GM19438 (cell line): ENCODE measurements around the gene ZNF575.
"Not testable (repeated sequence)": the region's sequence is repeated elsewhere in the genome, so short reads cannot be mapped to it uniquely, and the experiment has no call there.

Experiments
- ATAC-seq: cut with Tn5 transposase; IDR thresholded peaks from one replicate; pipeline ENCODE4 v1.9.1; 2021; ENCODE audit warnings: low read depth; ENCODE audit not compliant: unreplicated experiment

The ZNF575 gene

GRCh38 chr19:43510713-43511112, 22.3 kb upstream of the ZNF575 start:
- no peak for ATAC-seq

GRCh38 chr19:43511324-43511723, 21.7 kb upstream of the ZNF575 start:
- ATAC-seq: no peak

- ATAC-seq: not testable (repeated sequence)
These were observed 20.6 kb upstream of the ZNF575 start for GRCh38 chr19:43512399-43512798.

GRCh38 chr19:43518051-43518450, 14.9 kb upstream of the ZNF575 start:
- no peak for ATAC-seq

- no peak for ATAC-seq
These were observed 13.4 kb upstream of the ZNF575 start for GRCh38 chr19:43519436-43520088.

- no peak for ATAC-seq
These were observed 10.1 kb upstream of the ZNF575 start for GRCh38 chr19:43522929-43523328.

- ATAC-seq: not testable (repeated sequence)
These were observed 9.3 kb upstream of the ZNF575 start for GRCh38 chr19:43523696-43524095.

GRCh38 chr19:43524922-43525835, 7.8 kb upstream of the ZNF575 start:
- ATAC-seq: no peak

- no peak for ATAC-seq
These were observed 6.9 kb upstream of the ZNF575 start for GRCh38 chr19:43525836-43526771.

GRCh38 chr19:43526884-43527859, 5.8 kb upstream of the ZNF575 start, which contains the start of gene ETHE1:
ETHE1 (minus strand) TSS chr19:43527201; CDS start chr19:43527177, 24 bp downstream.
- peak; percentile 69 for ATAC-seq

- ATAC-seq: no peak
These were observed 4.9 kb upstream of the ZNF575 start for GRCh38 chr19:43527860-43528622.

GRCh38 chr19:43532571-43532961, 422 bp upstream of the ZNF575 start:
- peak; percentile 16 for ATAC-seq

- ATAC-seq: peak; percentile 68
These were observed 737 bp downstream of the ZNF575 start for GRCh38 chr19:43533546-43534304.

GRCh38 chr19:43534305-43534815, 1.4 kb downstream of the ZNF575 start:
- ATAC-seq: no peak

GRCh38 chr19:43534816-43535761, 2.1 kb downstream of the ZNF575 start:
- no peak for ATAC-seq

- no peak for ATAC-seq
These were observed 5.9 kb downstream of the ZNF575 start for GRCh38 chr19:43538922-43539321.

- no peak for ATAC-seq
These were observed 7.4 kb downstream of the ZNF575 start for GRCh38 chr19:43540381-43540780.
